ENCODE results near the gene RPN2. TPM values are rescaled to one million over a fixed set of nuclear protein-coding genes. Genes with fewer than 3 reads are reported as not detected.
A peak's percentile ranks its signal among the peaks of the same experiment; 100 is the strongest.

The RPN2 gene
- total RNA-seq, 4 donors from 2014 or later: 74.4 to 161 (median 107) TPM

DNA sequence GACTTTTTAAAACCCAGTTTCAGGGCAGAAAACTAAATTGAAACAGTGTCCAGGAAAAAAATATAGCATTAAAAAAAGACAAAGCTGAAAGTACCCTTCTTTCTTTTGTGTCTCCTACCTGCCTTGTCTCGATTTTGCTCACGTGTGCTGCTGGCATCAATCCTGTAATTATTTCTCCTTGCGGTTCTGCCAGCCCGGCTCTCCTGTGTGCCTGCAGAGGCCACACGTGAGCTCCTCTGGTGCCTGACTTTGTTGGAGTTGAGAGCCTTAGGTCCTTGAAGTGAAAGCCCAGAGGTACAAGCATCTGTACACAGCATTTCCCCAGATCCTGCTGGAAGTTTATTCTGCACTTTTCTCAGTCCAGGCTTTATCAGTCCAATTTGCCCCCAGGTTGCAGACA is 46.0 kb downstream of the RPN2 start:
- Histone ChIP-seq H3K27me3 (no peaks in the 10 kb centered on the region), H3K9me3 (no peaks in the 10 kb centered on the region), H3K4me3 (no peak overlapping the region), H3K27ac (no peak overlapping the region), H3K36me3 (no peaks in the 10 kb centered on the region), H3K4me1 (peaks cover 0 to 3% of the 10 kb centered on the region in 2 donors)
- TF ChIP-seq POLR2A (IDR thresholded peaks at IDR 0.05): no peak
- DNase-seq: no peak
- intact Hi-C loops (cut with DNase I; ENCODE audit: low total_unique reads): no loop called here

DNA sequence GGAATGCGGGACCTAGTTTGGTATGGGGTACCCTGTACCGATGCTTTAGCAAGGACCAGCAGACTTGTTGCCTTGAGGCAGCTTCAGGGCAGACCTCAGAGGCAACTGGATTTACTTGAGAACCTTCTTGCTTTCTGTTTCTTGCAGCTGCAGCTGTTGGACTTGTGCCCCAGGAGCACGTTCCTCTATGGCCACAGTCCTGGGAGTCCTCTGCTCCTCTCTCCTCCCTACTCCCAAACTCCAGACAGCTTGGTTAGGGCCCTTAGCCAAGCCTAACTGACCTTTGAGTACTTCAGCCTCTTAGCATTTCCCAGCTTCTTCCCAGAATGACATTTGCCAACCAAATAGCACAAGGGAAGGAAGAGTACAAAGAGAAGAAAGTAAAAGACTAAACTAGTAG is 47.8 kb downstream of the RPN2 start:
- Histone ChIP-seq H3K4me3 (no peak overlapping the region), H3K36me3 (no peaks in the 10 kb centered on the region), H3K27ac (no peak overlapping the region), H3K27me3 (no peaks in the 10 kb centered on the region), H3K4me1 (peaks cover 0 to 3% of the 10 kb centered on the region in 2 donors), H3K9me3 (no peaks in the 10 kb centered on the region)
- intact Hi-C loops (cut with DNase I; ENCODE audit: low total_unique reads): no loop called here
- TF ChIP-seq POLR2A (IDR thresholded peaks at IDR 0.05) (no peak), CTCF (IDR thresholded peaks at IDR 0.05) (no peak)
- DNase-seq: peak; percentile 39 to 75

GRCh38 chr20:37228082-37228481 is 49.0 kb downstream of the RPN2 start:
- Histone ChIP-seq H3K36me3 (no peaks in the 10 kb centered on the region), H3K27me3 (no peaks in the 10 kb centered on the region)

DNA sequence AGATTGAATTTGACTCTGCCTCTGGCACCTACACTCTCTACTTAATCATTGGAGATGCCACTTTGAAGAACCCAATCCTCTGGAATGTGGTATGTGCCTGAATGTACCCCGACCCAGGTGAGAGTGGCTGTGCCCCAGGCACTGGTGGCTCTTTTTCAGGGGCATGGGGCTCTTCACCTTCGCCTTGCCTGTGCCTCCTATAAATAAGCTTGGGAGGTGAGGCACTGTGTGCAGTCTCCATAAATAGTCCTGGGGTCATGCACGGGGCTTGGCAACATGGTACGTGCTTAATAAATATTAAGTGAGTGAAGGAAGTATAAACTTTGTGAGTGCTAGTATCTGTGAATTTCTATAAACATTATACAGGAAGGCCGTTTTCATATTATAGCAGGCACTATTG is 49.5 kb downstream of the RPN2 start:
- Histone ChIP-seq H3K9me3 (no peaks in the 10 kb centered on the region), H3K4me3 (no peak overlapping the region), H3K36me3 (no peaks in the 10 kb centered on the region), H3K27ac (no peak overlapping the region), H3K27me3 (no peaks in the 10 kb centered on the region), H3K4me1 (peaks cover 0 to 3% of the 10 kb centered on the region in 2 donors)
- no peak for TF ChIP-seq POLR2A (IDR thresholded peaks at IDR 0.05)
- no peak for TF ChIP-seq CTCF (IDR thresholded peaks at IDR 0.05)
- DNase-seq: no peak
- intact Hi-C loops (cut with DNase I; ENCODE audit: low total_unique reads): no loop called here

More at GRCh38 chr20:37228082-37228481, 49.0 kb downstream of the RPN2 start:
- TF ChIP-seq POLR2A (IDR thresholded peaks at IDR 0.05) (no peak), CTCF (IDR thresholded peaks at IDR 0.05) (no peak)
- Histone ChIP-seq H3K4me1 (peaks cover 0 to 3% of the 10 kb centered on the region in 2 donors), H3K4me3 (no peak overlapping the region), H3K27ac (no peak overlapping the region), H3K9me3 (no peaks in the 10 kb centered on the region)
- intact Hi-C loops (cut with DNase I; ENCODE audit: low total_unique reads): no loop called here
- DNase-seq: no peak

GRCh38 chr20:37229357-37229756 is 50.2 kb downstream of the RPN2 start:
- no peak for TF ChIP-seq CTCF (IDR thresholded peaks at IDR 0.05)
- TF ChIP-seq POLR2A (IDR thresholded peaks at IDR 0.05): no peak
- Histone ChIP-seq H3K36me3 (no peaks in the 10 kb centered on the region), H3K4me1 (peaks cover 0 to 3% of the 10 kb centered on the region in 2 donors), H3K9me3 (no peaks in the 10 kb centered on the region), H3K27me3 (no peaks in the 10 kb centered on the region), H3K27ac (no peak overlapping the region), H3K4me3 (no peak overlapping the region)
- DNase-seq: no peak
- intact Hi-C loops (cut with DNase I; ENCODE audit: low total_unique reads): no loop called here

DNA sequence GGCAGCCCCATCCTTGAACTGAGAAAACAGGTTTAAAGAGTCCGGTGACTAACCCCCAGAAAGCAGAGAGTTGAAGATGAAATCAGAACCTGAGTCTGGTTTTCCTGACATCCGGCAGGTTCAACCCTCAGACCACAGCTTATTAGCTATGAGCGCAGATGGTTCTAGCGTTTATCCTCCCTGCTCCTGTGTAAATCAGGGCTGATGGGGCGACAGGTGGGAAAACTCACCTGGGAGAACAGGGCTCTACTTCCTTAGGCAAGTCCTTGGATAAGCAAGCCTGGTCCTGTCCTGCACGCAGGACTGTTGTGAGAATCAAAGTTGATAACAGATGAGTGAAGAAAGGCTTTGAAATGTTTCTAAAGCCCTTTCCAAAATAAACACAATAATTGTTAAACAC is 51.1 kb downstream of the RPN2 start:
- Histone ChIP-seq H3K9me3 (no peaks in the 10 kb centered on the region), H3K4me1 (peaks cover 0 to 3% of the 10 kb centered on the region in 2 donors), H3K27ac (no peak overlapping the region), H3K4me3 (no peak overlapping the region), H3K27me3 (no peaks in the 10 kb centered on the region), H3K36me3 (no peaks in the 10 kb centered on the region)
- DNase-seq: no peak
- TF ChIP-seq POLR2A (IDR thresholded peaks at IDR 0.05) (no peak), CTCF (IDR thresholded peaks at IDR 0.05) (no peak)
- intact Hi-C loops (cut with DNase I; ENCODE audit: low total_unique reads): no loop called here

Measured in uterus (tissue), 4 donors.